A549 (cell line): Measurements from ENCODE around the gene TRIO. TPM values are rescaled to one million over a fixed set of nuclear protein-coding genes. Genes with fewer than 3 reads are reported as not detected.

Experiments used
- ATAC-seq, 2 experiments: fragments of 200-7000 bp in 1 of 2; fragments of >200 bp in 1 of 2; cut with Nextera tagmentation in 1 of 2; cut with Tn5 transposase in 1 of 2; 3 replicates each; pipeline versions ENCODE4 v1.8.0 to v1.9.1; 2018 to 2020; ENCODE audit warnings: mild to moderate bottlenecking in 1 of 2, moderate library complexity in 1 of 2
- CTCF ChIA-PET: fragments of 300-600 bp; sonication (Branson Sonifier 250); formaldehyde crosslinking; extraction: SDS; loops from one replicate; lab custom pipeline; 2021; ENCODE audit warnings: antibody characterized with exemption, inconsistent platforms; lab: Yijun Ruan, JAX
- POLR2A ChIA-PET: fragments of 350-600 bp; formaldehyde crosslinking; extraction: SDS; loops from one replicate; lab custom pipeline; 2021; ENCODE audit warnings: antibody characterized with exemption, inconsistent platforms; lab: Yijun Ruan, JAX
- DNase-seq, 2 experiments: peaks; one replicate each; pipeline versions ENCODE4 v3.0.0 to v3.0.0-alpha.2; 2011 to 2016; ENCODE audit warnings: low read depth in 1 of 2, low spot score in 1 of 2
- FAIRE-seq: peaks from 2 replicates; lab custom pipeline; 2011; peaks lifted over from hg19 to GRCh38; lab: Jason Lieb, UNC
- H3K27ac ChIP-seq, 2 experiments: fragments of >200 bp; sonication (Bioruptor Twin); formaldehyde crosslinking; 3 replicates each; pipeline ENCODE4 v1.5.1; 2016 to 2017
- H3K4me1 ChIP-seq: fragments of >200 bp; sonication (Bioruptor Twin); formaldehyde crosslinking; 3 replicates; pipeline ENCODE4 v1.6.1; 2016
- H3K4me2 ChIP-seq: fragments of >200 bp; sonication (Bioruptor Twin); formaldehyde crosslinking; 3 replicates; pipeline ENCODE4 v1.6.1; 2016
- H3K4me3 ChIP-seq: fragments of >200 bp; sonication (Bioruptor Twin); formaldehyde crosslinking; 3 replicates; pipeline ENCODE4 v1.5.1; 2016
- H3K9me3 ChIP-seq: fragments of >200 bp; sonication (Bioruptor Twin); formaldehyde crosslinking; 3 replicates; pipeline ENCODE4 v1.6.1; 2016
- CBX8 ChIP-seq: fragments of 200-600 bp; sonication (generic); IDR thresholded peaks from 2 replicates; pipeline ENCODE4 v1.6.1; 2016
- CEBPB ChIP-seq, 2 experiments: fragments of >200 bp in 1 of 2; sonication (Bioruptor Twin) in 1 of 2; formaldehyde crosslinking in 1 of 2; IDR thresholded peaks; 2 replicates each; pipeline ENCODE4 v1.6.1; 2012 to 2016
- CHD2 ChIP-seq: fragments of 150-350 bp; IDR thresholded peaks from 2 replicates; pipeline ENCODE4 v1.6.1; 2014; ENCODE audit warnings: low read length; ENCODE audit not compliant: partially characterized antibody
- E2F6 ChIP-seq: IDR thresholded peaks from 2 replicates; pipeline ENCODE4 v1.6.1; 2012; ENCODE audit warnings: low read depth, borderline replicate concordance
- EHMT2 ChIP-seq: fragments of 200-600 bp; sonication (generic); IDR thresholded peaks from 2 replicates; pipeline ENCODE4 v1.6.1; 2016; ENCODE audit warnings: antibody characterized with exemption, low read depth, mild to moderate bottlenecking, moderate library complexity
- FOSB ChIP-seq: fragments of 250-450 bp; sonication (Bioruptor Pico); IDR thresholded peaks from 2 replicates; pipeline ENCODE4 v1.5.0; 2020; ENCODE audit warnings: mild to moderate bottlenecking, moderate library complexity
- FOSL2 ChIP-seq, 2 experiments: fragments of 450-650 bp in 1 of 2; fragments of >200 bp in 1 of 2; sonication (Bioruptor Twin) in 1 of 2; formaldehyde crosslinking; IDR thresholded peaks; 2 replicates each; pipeline versions ENCODE4 v1.5.0 to v1.6.1; 2016 to 2020; ENCODE audit warnings: mild to moderate bottlenecking in 1 of 2, moderate library complexity in 1 of 2
- FOXS1 ChIP-seq: fragments of 250-450 bp; sonication (Bioruptor Pico); IDR thresholded peaks from 2 replicates; pipeline ENCODE4 v1.5.0; 2020; ENCODE audit warnings: mild to moderate bottlenecking, moderate library complexity
- GATA3 ChIP-seq: IDR thresholded peaks from 2 replicates; pipeline ENCODE4 v1.6.1; 2012; ENCODE audit warnings: borderline replicate concordance
- HOXB5 ChIP-seq: fragments of 250-450 bp; sonication (Bioruptor Pico); IDR thresholded peaks from 2 replicates; pipeline ENCODE4 v1.5.0; 2020; ENCODE audit warnings: mild to moderate bottlenecking, moderate library complexity
- JUN ChIP-seq, 2 experiments: fragments of >200 bp; sonication (Bioruptor Twin); formaldehyde crosslinking; IDR thresholded peaks; 2 replicates in 1 of 2; 3 replicates in 1 of 2; pipeline ENCODE4 v1.6.1; 2016 to 2017
- JUNB ChIP-seq: fragments of >200 bp; sonication (Bioruptor Twin); formaldehyde crosslinking; IDR thresholded peaks from 2 replicates; pipeline ENCODE4 v1.6.1; 2016
- KDM1A ChIP-seq: fragments of 200-600 bp; sonication (generic); IDR thresholded peaks from 2 replicates; pipeline ENCODE4 v1.6.1; 2016; ENCODE audit warnings: low read depth, mild to moderate bottlenecking
- MYC ChIP-seq: IDR thresholded peaks from 2 replicates; pipeline ENCODE4 v1.6.1; 2012; ENCODE audit warnings: mild to moderate bottlenecking, inconsistent platforms, low read length, improper control_type of control experiment, borderline replicate concordance
- NFE2L2 ChIP-seq: fragments of 150-350 bp; conservative IDR thresholded peaks from 2 replicates; pipeline ENCODE4 v1.6.1; 2014; ENCODE audit warnings: low read length
- RAD21 ChIP-seq, 2 experiments: fragments of >200 bp in 1 of 2; sonication (Bioruptor Twin) in 1 of 2; formaldehyde crosslinking in 1 of 2; IDR thresholded peaks in 1 of 2; conservative IDR thresholded peaks in 1 of 2; 2 replicates in 1 of 2; 3 replicates in 1 of 2; pipeline ENCODE4 v1.6.1; 2012 to 2018; ENCODE audit warnings: inconsistent platforms in 1 of 2
- SMC3 ChIP-seq: fragments of >200 bp; sonication (Bioruptor Twin); formaldehyde crosslinking; IDR thresholded peaks from 3 replicates; pipeline ENCODE4 v1.6.1; 2018; ENCODE audit warnings: inconsistent platforms
- TFCP2L1 ChIP-seq: fragments of 250-450 bp; sonication (Bioruptor Pico); IDR thresholded peaks from 2 replicates; pipeline ENCODE4 v1.5.0; 2021; ENCODE audit warnings: mild to moderate bottlenecking
- TP53 ChIP-seq: fragments of 250-450 bp; sonication (Bioruptor Pico); IDR thresholded peaks from 2 replicates; pipeline ENCODE4 v1.5.0; 2021; ENCODE audit warnings: mild to moderate bottlenecking, moderate library complexity
- USF2 ChIP-seq: fragments of 450-650 bp; IDR thresholded peaks from 2 replicates; pipeline ENCODE4 v1.6.1; 2014; ENCODE audit warnings: antibody characterized with exemption
- ZC3H11A ChIP-seq: fragments of 450-650 bp; IDR thresholded peaks from 2 replicates; pipeline ENCODE4 v1.6.1; 2014; ENCODE audit warnings: antibody characterized with exemption, mild to moderate bottlenecking
- ZNF302 ChIP-seq: fragments of 250-450 bp; sonication (Bioruptor Pico); IDR thresholded peaks from 2 replicates; pipeline ENCODE4 v1.9.0; 2021; ENCODE audit warnings: inconsistent platforms, mild to moderate bottlenecking, moderate library complexity
- WGBS: methylation state at CpG from one replicate; pipeline ENCODE4 v1.1.6; 2017; ENCODE audit errors: missing lambda C conversion rate; 5-methylcytosine and 5-hydroxymethylcytosine counted together
- polyA plus RNA-seq, 4 experiments: library from polyadenylated mRNA; depleted of rRNA in 3 of 4; stranded (reverse); fragments of >200 nt; fragmentation: RNase III in 1 of 4; extraction: RNeasy Plus Mini Kit Qiagen cat#74134 plus additional on column Dnase treatment in 1 of 4; gene quantifications; 2 replicates in 3 of 4; 3 replicates in 1 of 4; pipeline ENCODE4 v1.2.3, GENCODE V29; 2011 to 2017
- TF ChIP-seq, protein P1 (sequence below): fragments of >200 bp; sonication (Bioruptor Twin); formaldehyde crosslinking; IDR thresholded peaks from 2 replicates; pipeline ENCODE4 v1.6.1; 2016
- TF ChIP-seq, protein P2 (sequence below): fragments of >200 bp; sonication (Bioruptor Twin); formaldehyde crosslinking; IDR thresholded peaks from 3 replicates; pipeline ENCODE4 v1.5.1; 2016

The TRIO gene
- polyA plus RNA-seq, 2 of the 4 experiments (the other 2 are of a cell fraction) = 47.5 to 79.0 TPM

GRCh38 chr5:14186059-14186830 lies 43.1 kb downstream of the TRIO start:
- Histone ChIP-seq H3K4me1 (peaks cover 93% of the 10 kb centered on the region), H3K27ac (peak overlapping the region; percentile 79 to 92), H3K9me3 (no peaks in the 10 kb centered on the region), H3K4me2 (peak overlapping the region; percentile 86), H3K4me3 (0 out of 3 replicates have a peak overlapping the region, but pooled peaks have one; percentile 17)
- ATAC-seq = peak; percentile 10 to 16; a peak in 2 of 6 replicates
- no peak for FAIRE-seq
- ChIA-PET CTCF (interaction anchor here (0.7 to 1.7 kb wide), 6 partner anchors 11 to 84 kb away, joined by 3 to 10 read pairs (median 3); no protein-coding TSS in a partner anchor), POLR2A (interaction anchor here (0.9 to 1.4 kb wide), 8 partner anchors 19 to 175 kb away, joined by 4 to 7 read pairs (median 5); partner anchors contain the start of gene TRIO)
- peak in 1 of 2 experiments; percentile 44 for DNase-seq
- WGBS = 41% methylated on average over 7 of the region's 7 CpGs
- TF ChIP-seq E2F6 (no peak), JUNB (no peak; the same call in 1 of the 2 replicates), FOSL2 (IDR thresholded peaks at IDR 0.05) (peak; percentile 55), FOSL2 (CRISPR knock-in tag; IDR thresholded peaks at IDR 0.05) (peak; percentile 66)

GRCh38 chr5:14187157-14187556 lies 44.0 kb downstream of the TRIO start:
- FAIRE-seq (no peak), DNase-seq (no peak), ATAC-seq (no peak)
- no peak overlapping the region; the same call in 2 of the 3 replicates for H3K4me3 ChIP-seq
- ChIA-PET POLR2A (no interaction called here), CTCF (no interaction called here)
- peak overlapping the region; percentile 86 for H3K4me2 ChIP-seq
- no peaks in the 10 kb centered on the region for H3K9me3 ChIP-seq
- H3K27ac ChIP-seq = peak overlapping the region; percentile 79 to 92
- H3K4me1 ChIP-seq = peaks cover 93% of the 10 kb centered on the region
- no peak for TF ChIP-seq GATA3
- TF ChIP-seq NFE2L2 = no peak
- no peak for TF ChIP-seq JUN (IDR thresholded peaks at IDR 0.05)
- no peak for TF ChIP-seq CEBPB (IDR thresholded peaks at IDR 0.05)
- TF ChIP-seq EHMT2 = no peak
- no peak for TF ChIP-seq ZC3H11A
- TF ChIP-seq MYC = no peak
- TF ChIP-seq FOSL2 (IDR thresholded peaks at IDR 0.05) = no peak
- no peak for TF ChIP-seq FOSL2 (CRISPR knock-in tag; IDR thresholded peaks at IDR 0.05)
- TF ChIP-seq FOXS1 (CRISPR knock-in tag) = no peak
- TF ChIP-seq RAD21 (conservative IDR thresholded peaks at IDR 0.05 in 1 of 2, IDR thresholded peaks at IDR 0.05 in 1 of 2) = no peak
- no peak for TF ChIP-seq TFCP2L1 (CRISPR knock-in tag)
- TF ChIP-seq, protein P1, sequence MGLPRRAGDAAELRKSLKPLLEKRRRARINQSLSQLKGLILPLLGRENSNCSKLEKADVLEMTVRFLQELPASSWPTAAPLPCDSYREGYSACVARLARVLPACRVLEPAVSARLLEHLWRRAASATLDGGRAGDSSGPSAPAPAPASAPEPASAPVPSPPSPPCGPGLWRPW = no peak
- WGBS = 19% methylated on average over 3 of the region's 3 CpGs

DNA sequence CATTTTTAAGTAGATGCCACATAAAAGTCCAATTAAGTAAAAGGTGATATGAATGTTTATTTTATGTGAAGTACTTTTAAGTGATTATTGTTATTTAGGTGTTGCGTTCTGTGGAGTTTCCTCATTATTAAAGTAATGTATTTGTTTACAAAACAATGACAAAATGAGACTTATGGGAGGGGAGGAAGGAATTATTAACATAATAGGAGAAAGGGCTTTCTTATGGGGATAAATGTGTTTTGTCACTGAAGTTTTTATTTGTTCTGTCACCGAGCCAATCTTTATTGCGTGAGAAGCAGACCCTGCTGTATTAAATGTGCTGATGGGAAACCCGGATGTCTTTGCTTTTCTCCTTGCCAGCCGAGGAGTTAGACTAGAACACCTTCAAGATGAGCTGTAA lies 44.5 kb downstream of the TRIO start:
- ChIA-PET POLR2A (no interaction called here), CTCF (interaction anchor here (1.0 to 1.7 kb wide), 3 partner anchors 8 to 83 kb away, joined by 3 to 6 read pairs (median 3); no protein-coding TSS in a partner anchor)
- ATAC-seq (no peak), FAIRE-seq (no peak), DNase-seq (peak in 1 of 2 experiments; percentile 63)
- peak overlapping the region; percentile 79 to 92 for H3K27ac ChIP-seq
- H3K4me3 ChIP-seq = no peak overlapping the region; the same call in 2 of the 3 replicates
- H3K4me2 ChIP-seq = peak overlapping the region; percentile 86
- TF ChIP-seq TFCP2L1 (CRISPR knock-in tag) (no peak), USF2 (no peak), FOSB (CRISPR knock-in tag) (no peak), HOXB5 (no peak), CEBPB (IDR thresholded peaks at IDR 0.05) (no peak), CHD2 (no peak), SMC3 (no peak), CBX8 (no peak), TP53 (CRISPR knock-in tag) (no peak), FOSL2 (IDR thresholded peaks at IDR 0.05) (no peak), FOSL2 (CRISPR knock-in tag; IDR thresholded peaks at IDR 0.05) (no peak), JUNB (no peak), ZNF302 (CRISPR knock-in tag) (no peak), KDM1A (no peak)
- TF ChIP-seq, protein P2, sequence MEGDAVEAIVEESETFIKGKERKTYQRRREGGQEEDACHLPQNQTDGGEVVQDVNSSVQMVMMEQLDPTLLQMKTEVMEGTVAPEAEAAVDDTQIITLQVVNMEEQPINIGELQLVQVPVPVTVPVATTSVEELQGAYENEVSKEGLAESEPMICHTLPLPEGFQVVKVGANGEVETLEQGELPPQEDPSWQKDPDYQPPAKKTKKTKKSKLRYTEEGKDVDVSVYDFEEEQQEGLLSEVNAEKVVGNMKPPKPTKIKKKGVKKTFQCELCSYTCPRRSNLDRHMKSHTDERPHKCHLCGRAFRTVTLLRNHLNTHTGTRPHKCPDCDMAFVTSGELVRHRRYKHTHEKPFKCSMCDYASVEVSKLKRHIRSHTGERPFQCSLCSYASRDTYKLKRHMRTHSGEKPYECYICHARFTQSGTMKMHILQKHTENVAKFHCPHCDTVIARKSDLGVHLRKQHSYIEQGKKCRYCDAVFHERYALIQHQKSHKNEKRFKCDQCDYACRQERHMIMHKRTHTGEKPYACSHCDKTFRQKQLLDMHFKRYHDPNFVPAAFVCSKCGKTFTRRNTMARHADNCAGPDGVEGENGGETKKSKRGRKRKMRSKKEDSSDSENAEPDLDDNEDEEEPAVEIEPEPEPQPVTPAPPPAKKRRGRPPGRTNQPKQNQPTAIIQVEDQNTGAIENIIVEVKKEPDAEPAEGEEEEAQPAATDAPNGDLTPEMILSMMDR = no peak
- 5% methylated on average over 5 of the region's 5 CpGs for WGBS
- H3K9me3 ChIP-seq = no peaks in the 10 kb centered on the region
- peaks cover 93% of the 10 kb centered on the region for H3K4me1 ChIP-seq
